Naive thymus-derived CD8-positive, alpha-beta T cell (primary cell): ENCODE results near the gene MIA3. TPM values are rescaled to one million over a fixed set of nuclear protein-coding genes. Genes with fewer than 3 reads are reported as not detected.
A peak's percentile ranks its signal among the peaks of the same experiment; 100 is the strongest.
"Not testable (repeated sequence)": the region's sequence is repeated elsewhere in the genome, so short reads cannot be mapped to it uniquely, and the experiment has no call there.

Experiments
- ATAC-seq, 2 donors: fragments of 150-1000 bp; cut with Tn5 transposase in 1 of 2; sonication (Bioruptor Pico), chemical (Tn5 transposase) in 1 of 2; 1 replicate in 1 of 2; 2 replicates in 1 of 2; pipeline ENCODE4 v1.10.0; 2021; ENCODE audit warnings: mild to moderate bottlenecking in 2 of 2, moderate library complexity in 2 of 2
- POLR2A ChIA-PET: fragments of 350-600 bp; sonication (Branson Sonifier 250); formaldehyde crosslinking; loops from one replicate; lab custom pipeline; 2021; ENCODE audit warnings: antibody characterized with exemption; lab: Charles Lee
- DNase-seq, 10 donors: peaks; one replicate each; pipeline versions ENCODE4 v3.0.0 to v3.0.0-alpha.2; 2020 to 2022
- H3K27ac Mint-ChIP-seq, 10 donors: one replicate each; pipeline ENCODE4 v1.8.0; 2020 to 2022; ENCODE audit warnings: mild to moderate bottlenecking in 10 of 10, mixed read lengths in 10 of 10, moderate library complexity in 4 of 10, inconsistent platforms in 1 of 10
- H3K27me3 Mint-ChIP-seq, 5 donors: one replicate each; pipeline ENCODE4 v1.8.0; 2021 to 2022; ENCODE audit warnings: mixed read lengths in 5 of 5
- H3K36me3 Mint-ChIP-seq, 3 donors: one replicate each; pipeline ENCODE4 v1.8.0; 2020 to 2022; ENCODE audit warnings: mixed read lengths in 3 of 3, mild to moderate bottlenecking in 2 of 3, inconsistent platforms in 1 of 3
- H3K4me1 Mint-ChIP-seq, 4 donors: one replicate each; pipeline ENCODE4 v1.8.0; 2021 to 2022; ENCODE audit warnings: mixed read lengths in 4 of 4
- H3K4me3 Mint-ChIP-seq, 10 donors: one replicate each; pipeline ENCODE4 v1.8.0; 2020 to 2022; ENCODE audit warnings: mild to moderate bottlenecking in 10 of 10, mixed read lengths in 10 of 10, moderate library complexity in 6 of 10, inconsistent platforms in 1 of 10
- H3K9me3 Mint-ChIP-seq, 9 donors: one replicate each; pipeline ENCODE4 v1.8.0; 2020 to 2022; ENCODE audit warnings: mixed read lengths in 9 of 9, mild to moderate bottlenecking in 3 of 9, inconsistent platforms in 1 of 9, moderate library complexity in 1 of 9
- polyA plus RNA-seq, 3 donors: library from polyadenylated mRNA; unstranded; fragments of 300-500 nt; fragmentation: Illumina TruSeq; gene quantifications; one replicate each; pipeline ENCODE4 v1.2.3, GENCODE V29; 2021
- total RNA-seq, 8 experiments: library from RNA in 2 of 8; stranded (reverse) in 2 of 8; gene quantifications; one replicate each; pipeline ENCODE4 v1.2.3 and lab custom pipeline; 2021 to 2026

Gene MIA3
- total and polyA plus RNA-seq, 5 experiments from 2014 or later, result 36.7 to 103 (median 65.0) TPM

GRCh38 chr1:222594789-222595188 is 23.1 kb upstream of the MIA3 start:
- Mint-ChIP-seq H3K27ac (no peak overlapping the region), H3K4me1 (peaks cover 5 to 17% (median 12%) of the 10 kb centered on the region in 4 donors), H3K27me3 (no peaks in the 10 kb centered on the region), H3K36me3 (peaks cover 3 to 10% (median 4%) of the 10 kb centered on the region in 3 donors), H3K9me3 (no peaks in the 10 kb centered on the region), H3K4me3 (no peak overlapping the region)
- DNase-seq, result no peak
- ATAC-seq, result no peak
- POLR2A ChIA-PET, result no interaction called here

GRCh38 chr1:222596696-222597095 is 21.2 kb upstream of the MIA3 start:
- peaks cover 0 to 5% (median 2%) of the 10 kb centered on the region in 4 donors for H3K4me1 Mint-ChIP-seq
- no peaks in the 10 kb centered on the region for H3K27me3 Mint-ChIP-seq
- H3K36me3 Mint-ChIP-seq, result peaks cover 0 to 10% (median 4%) of the 10 kb centered on the region in 3 donors
- H3K4me3 Mint-ChIP-seq, result no peak overlapping the region
- ATAC-seq, result no peak
- POLR2A ChIA-PET, result no interaction called here
- H3K9me3 Mint-ChIP-seq, result no peaks in the 10 kb centered on the region
- DNase-seq, result no peak
- no peak overlapping the region for H3K27ac Mint-ChIP-seq

DNA sequence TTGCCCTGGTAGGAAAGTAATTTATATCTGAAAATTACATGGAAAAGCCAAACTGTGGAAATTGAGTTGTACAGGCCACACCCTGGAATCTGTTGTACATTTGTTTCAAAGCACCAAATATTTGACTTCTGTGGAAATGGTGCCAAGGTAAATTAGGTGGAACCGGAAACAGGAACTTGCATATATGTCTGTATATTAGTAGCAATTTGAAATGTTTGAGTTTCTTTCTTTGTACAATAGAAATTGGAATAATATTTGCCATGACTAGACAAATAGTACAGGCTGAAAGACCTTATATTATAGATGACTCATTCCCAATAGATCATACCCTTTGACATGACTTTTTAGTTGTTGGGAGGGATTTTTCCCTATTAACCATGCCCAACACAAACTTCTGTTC is 17.6 kb upstream of the MIA3 start:
- H3K4me3 Mint-ChIP-seq, result no peak overlapping the region
- DNase-seq (no peak), ATAC-seq (no peak)
- H3K9me3 Mint-ChIP-seq, result no peaks in the 10 kb centered on the region
- H3K36me3 Mint-ChIP-seq, result peaks cover 0 to 8% (median 4%) of the 10 kb centered on the region in 3 donors
- POLR2A ChIA-PET, result no interaction called here
- H3K4me1 Mint-ChIP-seq, result peaks cover 0 to 5% (median 0%) of the 10 kb centered on the region in 4 donors
- H3K27ac Mint-ChIP-seq, result no peak overlapping the region
- no peaks in the 10 kb centered on the region for H3K27me3 Mint-ChIP-seq

DNA sequence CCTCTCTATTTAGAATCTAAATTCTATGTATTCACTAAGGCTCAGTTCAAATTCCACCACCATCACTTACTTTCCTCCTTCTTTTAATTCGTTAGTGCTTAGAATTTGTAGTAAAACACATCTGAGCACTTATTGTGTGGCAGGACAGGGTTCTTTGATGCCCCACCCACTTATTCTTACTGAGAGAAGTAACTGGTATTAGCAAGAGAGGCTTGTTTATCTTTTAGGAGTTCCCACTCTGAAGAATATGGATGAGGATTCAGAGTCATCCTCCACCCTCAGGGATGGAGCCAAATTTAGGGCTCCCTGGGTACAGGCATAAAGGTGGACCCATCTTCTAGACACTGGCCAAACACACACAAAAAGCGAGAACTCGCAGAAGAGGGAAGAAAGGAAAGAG is 16.6 kb upstream of the MIA3 start:
- Mint-ChIP-seq H3K27me3 (no peaks in the 10 kb centered on the region), H3K9me3 (no peaks in the 10 kb centered on the region), H3K4me3 (no peak overlapping the region), H3K36me3 (peaks cover 0 to 4% (median 0%) of the 10 kb centered on the region in 3 donors), H3K4me1 (no peaks in the 10 kb centered on the region), H3K27ac (no peak overlapping the region)
- DNase-seq (no peak), ATAC-seq (no peak)
- POLR2A ChIA-PET, result no interaction called here

DNA sequence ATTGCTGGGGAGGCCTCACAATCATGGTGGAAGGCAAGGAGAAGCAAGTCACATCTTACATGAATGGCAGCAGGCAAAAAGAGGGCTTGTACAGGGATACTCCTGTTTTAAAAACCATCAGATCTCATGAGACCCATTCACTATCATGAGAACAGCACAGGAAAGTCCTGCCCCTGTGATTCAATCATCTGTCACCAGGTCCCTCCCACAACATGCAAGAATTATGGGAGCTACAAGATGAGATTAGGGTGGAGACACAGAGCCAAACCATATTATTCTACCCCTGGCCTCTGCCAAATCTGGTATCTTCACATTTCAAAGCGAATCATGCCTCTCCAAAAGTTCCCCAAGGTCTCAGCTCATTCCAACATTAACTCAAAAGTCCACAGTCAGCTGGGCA is 11.1 kb upstream of the MIA3 start:
- Mint-ChIP-seq H3K4me1 (no peaks in the 10 kb centered on the region), H3K9me3 (peaks cover 0 to 6% (median 0%) of the 10 kb centered on the region in 9 donors), H3K36me3 (peaks cover 0 to 16% (median 13%) of the 10 kb centered on the region in 3 donors)

DNA sequence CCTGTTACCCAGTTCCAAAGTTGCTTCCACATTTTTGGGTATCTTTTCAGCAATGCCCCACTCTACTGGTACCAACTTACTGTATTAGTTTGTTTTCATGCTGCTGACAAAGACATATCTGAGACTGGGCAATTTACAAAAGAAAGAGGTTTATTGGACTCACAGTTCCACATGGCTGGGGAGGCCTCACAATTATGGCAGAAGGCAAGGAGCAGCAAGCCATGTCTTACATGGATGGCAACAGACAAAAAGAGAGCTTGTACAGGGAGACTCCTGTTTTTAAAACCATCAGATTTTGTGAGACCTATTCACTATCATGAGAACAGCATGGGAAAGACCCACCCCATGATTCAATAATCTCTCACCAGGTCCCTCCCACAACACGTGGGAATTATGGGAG is 8.8 kb upstream of the MIA3 start:
- H3K27ac Mint-ChIP-seq, H3K4me1 Mint-ChIP-seq, POLR2A ChIA-PET, H3K4me3 Mint-ChIP-seq, ATAC-seq, DNase-seq, H3K9me3 Mint-ChIP-seq: not testable (repeated sequence)
- Mint-ChIP-seq H3K36me3 (peaks cover 0 to 13% (median 12%) of the 10 kb centered on the region in 3 donors), H3K27me3 (peaks cover under 1 to 24% (median 8%) of the 10 kb centered on the region in 5 donors)

More for the DNA sequence above, 11.1 kb upstream of the MIA3 start:
- peaks cover 0 to 10% (median 0%) of the 10 kb centered on the region in 5 donors for H3K27me3 Mint-ChIP-seq
- POLR2A ChIA-PET, result no interaction called here
- H3K27ac Mint-ChIP-seq, result no peak overlapping the region
- no peak for ATAC-seq
- DNase-seq, result no peak
- no peak overlapping the region for H3K4me3 Mint-ChIP-seq

- DNase-seq (no peak), ATAC-seq (no peak)
- Mint-ChIP-seq H3K4me3 (no peak overlapping the region), H3K27me3 (peaks cover 3 to 36% (median 14%) of the 10 kb centered on the region in 5 donors), H3K27ac (no peak overlapping the region), H3K9me3 (peaks cover 0 to 6% (median 0%) of the 10 kb centered on the region in 9 donors), H3K4me1 (no peaks in the 10 kb centered on the region), H3K36me3 (peaks cover 0 to 13% (median 12%) of the 10 kb centered on the region in 3 donors)
- POLR2A ChIA-PET, result no interaction called here
These were observed 7.2 kb upstream of the MIA3 start for GRCh38 chr1:222610728-222611127.

DNA sequence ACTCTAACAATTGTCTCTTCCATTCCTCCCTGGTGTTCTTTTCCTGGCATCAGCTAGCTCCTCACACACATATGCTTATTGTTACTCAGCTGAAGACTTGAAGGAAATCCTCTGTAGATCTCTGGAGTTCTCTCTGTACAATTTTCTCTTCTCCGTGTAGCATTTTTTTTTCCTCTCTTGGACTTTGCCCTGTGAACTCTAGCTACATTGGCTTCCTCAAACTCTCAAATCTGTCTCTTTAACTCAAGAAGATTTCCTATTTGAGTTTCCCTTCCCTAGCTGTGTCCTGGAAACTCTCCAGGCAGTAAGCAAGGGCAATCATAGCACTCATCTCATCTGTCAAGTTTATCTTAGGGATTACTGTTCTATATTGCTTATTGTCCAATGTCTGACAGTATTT is 4.3 kb upstream of the MIA3 start:
- peaks cover 3 to 37% (median 14%) of the 10 kb centered on the region in 5 donors for H3K27me3 Mint-ChIP-seq
- peaks cover 0 to 13% (median 9%) of the 10 kb centered on the region in 3 donors for H3K36me3 Mint-ChIP-seq
- DNase-seq (no peak), ATAC-seq (no peak)
- H3K4me3 Mint-ChIP-seq, result no peak overlapping the region
- H3K27ac Mint-ChIP-seq, result no peak overlapping the region
- H3K9me3 Mint-ChIP-seq, result peaks cover 0 to 6% (median 0%) of the 10 kb centered on the region in 9 donors
- peaks cover 4 to 11% (median 10%) of the 10 kb centered on the region in 4 donors for H3K4me1 Mint-ChIP-seq
- POLR2A ChIA-PET, result no interaction called here

DNA sequence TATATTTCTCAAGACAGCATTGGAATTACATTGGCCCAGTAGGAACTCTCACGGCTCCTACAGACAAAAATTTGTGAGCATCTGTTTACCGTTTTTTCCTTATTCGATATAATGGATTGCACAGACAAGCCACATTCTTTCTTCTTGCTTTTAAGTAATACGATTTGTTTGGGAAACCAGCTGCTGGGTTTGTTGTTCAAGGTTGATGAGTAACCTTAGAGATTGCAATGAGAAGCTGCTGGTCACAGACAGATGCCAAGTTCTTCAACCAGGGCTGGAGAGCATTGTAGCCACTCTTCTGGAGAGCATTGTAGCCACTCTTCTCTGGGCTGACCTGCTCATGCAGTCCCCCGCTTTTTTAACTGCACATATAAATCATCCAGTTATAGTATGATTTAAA is 1.4 kb upstream of the MIA3 start:
- peaks cover 22 to 39% (median 37%) of the 10 kb centered on the region in 4 donors for H3K4me1 Mint-ChIP-seq
- DNase-seq, result no peak

GRCh38 chr1:222617367-222617951 is 438 bp upstream of the MIA3 start:
- H3K4me3 Mint-ChIP-seq, result peak overlapping the region; percentile 88 to 98 (median 94)
- POLR2A ChIA-PET, result interaction anchor here (0.9 to 2.9 kb wide), 6 partner anchors 17 to 96 kb away, joined by 3 to 15 read pairs (median 6); partner anchors contain the start of gene TAF1A
- peaks cover 22 to 39% (median 37%) of the 10 kb centered on the region in 4 donors for H3K4me1 Mint-ChIP-seq
- H3K27ac Mint-ChIP-seq, result peak overlapping the region; percentile 93 to 99 (median 98)
- H3K9me3 Mint-ChIP-seq, result no peaks in the 10 kb centered on the region
- H3K27me3 Mint-ChIP-seq, result peaks cover 3 to 28% (median 10%) of the 10 kb centered on the region in 5 donors
- DNase-seq (peak; percentile 86 to 97 (median 94)), ATAC-seq (peak; percentile 88 to 91)
- peaks cover 0 to 16% (median 0%) of the 10 kb centered on the region in 3 donors for H3K36me3 Mint-ChIP-seq

More for the DNA sequence above, 1.4 kb upstream of the MIA3 start:
- ATAC-seq, result no peak
- POLR2A ChIA-PET, result interaction anchor here (0.9 to 1.4 kb wide), 5 partner anchors 9 to 97 kb away, joined by 3 to 8 read pairs (median 4); partner anchors contain the start of gene TAF1A
- H3K4me3 Mint-ChIP-seq, result peak overlapping the region; percentile 42 to 96 (median 92)
- H3K9me3 Mint-ChIP-seq, result no peaks in the 10 kb centered on the region
- peaks cover 3 to 31% (median 10%) of the 10 kb centered on the region in 5 donors for H3K27me3 Mint-ChIP-seq
- peaks cover 0 to 7% (median 0%) of the 10 kb centered on the region in 3 donors for H3K36me3 Mint-ChIP-seq
- peak overlapping the region in 9 of 10 donors; percentile 39 to 99 (median 98) for H3K27ac Mint-ChIP-seq

- peaks cover 25 to 40% (median 37%) of the 10 kb centered on the region in 4 donors for H3K4me1 Mint-ChIP-seq
- peak overlapping the region; percentile 81 to 94 (median 88) for H3K4me3 Mint-ChIP-seq
- POLR2A ChIA-PET, result interaction anchor here (0.6 to 2.9 kb wide), 6 partner anchors 14 to 113 kb away, joined by 3 to 15 read pairs (median 4); partner anchors contain the start of gene TAF1A
These were observed 1.1 kb downstream of the MIA3 start for GRCh38 chr1:222618880-222619596.

GRCh38 chr1:222620566-222620965 is 2.7 kb downstream of the MIA3 start:
- ATAC-seq, result no peak
- H3K9me3 Mint-ChIP-seq, result no peaks in the 10 kb centered on the region
- H3K27ac Mint-ChIP-seq, result no peak overlapping the region
- peaks cover 25 to 40% (median 37%) of the 10 kb centered on the region in 4 donors for H3K4me1 Mint-ChIP-seq
- peaks cover 0 to 46% (median 2%) of the 10 kb centered on the region in 3 donors for H3K36me3 Mint-ChIP-seq
- POLR2A ChIA-PET, result interaction anchor here (0.9 to 2.9 kb wide), 2 partner anchors 30 to 92 kb away, joined by 3 to 8 read pairs; partner anchors contain the start of genes AIDA, BROX and TAF1A
- H3K4me3 Mint-ChIP-seq, result peak overlapping the region in 4 of 10 donors; percentile 1 to 91 (median 88)
- no peak for DNase-seq
- peaks cover 0 to 3% (median 0%) of the 10 kb centered on the region in 5 donors for H3K27me3 Mint-ChIP-seq

More at GRCh38 chr1:222618880-222619596, 1.1 kb downstream of the MIA3 start:
- no peaks in the 10 kb centered on the region for H3K9me3 Mint-ChIP-seq
- peaks cover 0 to 13% (median 7%) of the 10 kb centered on the region in 5 donors for H3K27me3 Mint-ChIP-seq
- ATAC-seq (no peak), DNase-seq (peak in 2 of 10 donors; percentile 3 to 9)
- peak overlapping the region; percentile 72 to 99 (median 89) for H3K27ac Mint-ChIP-seq
- peaks cover 0 to 32% (median 0%) of the 10 kb centered on the region in 3 donors for H3K36me3 Mint-ChIP-seq
